ENCODE measurements around the gene GNAI3. TPM values are rescaled to one million over a fixed set of nuclear protein-coding genes. Genes with fewer than 3 reads are reported as not detected.
"Not testable (repeated sequence)": the region's sequence is repeated elsewhere in the genome, so short reads cannot be mapped to it uniquely, and the experiment has no call there.

Gene GNAI3
- total RNA-seq, 1 experiment from 2014 or later: 8.9 TPM

DNA sequence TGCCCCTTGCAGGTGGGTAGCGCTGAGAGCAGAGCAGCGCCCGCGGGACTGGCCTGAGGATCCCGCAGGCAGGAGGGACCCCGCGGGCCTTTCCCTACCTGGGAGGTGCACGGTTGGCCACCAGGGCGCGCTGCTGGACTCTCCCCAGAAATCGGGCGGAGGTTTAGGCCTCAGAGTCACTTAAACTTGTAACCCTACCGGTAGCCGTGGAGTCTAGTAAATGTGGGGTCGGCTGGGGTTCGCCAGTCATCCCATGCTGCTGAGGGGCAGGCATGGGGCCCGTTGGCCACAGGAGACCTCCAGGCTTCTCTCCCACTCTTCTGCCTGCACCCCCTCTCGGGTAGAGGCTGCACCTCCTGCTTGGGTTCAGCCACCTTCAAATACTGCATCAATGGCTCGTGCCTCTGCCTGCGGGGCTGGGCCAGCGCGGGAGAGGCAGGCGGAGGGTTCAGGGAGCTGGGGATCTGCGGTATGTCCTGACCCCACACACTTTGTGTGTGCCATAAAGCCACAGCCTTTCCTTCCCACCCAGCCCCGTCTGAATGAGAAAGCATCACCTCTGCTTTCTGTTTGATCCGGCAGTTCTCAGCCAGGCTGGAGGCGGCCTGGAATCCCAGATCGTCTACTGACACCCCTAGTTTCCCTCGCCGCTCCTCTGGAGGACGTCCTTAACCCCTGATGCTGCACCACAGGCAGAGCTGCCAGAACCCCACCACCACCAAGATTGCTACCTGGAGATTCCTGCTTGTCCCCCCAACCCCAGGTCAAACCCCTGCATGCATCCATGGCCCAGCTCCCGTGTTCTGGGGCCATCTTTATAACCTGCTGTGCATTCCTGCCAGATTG, 95.2 kb downstream of the GNAI3 start:
- in situ Hi-C loops (cut with HindIII; ENCODE audit: low sequenced_read_pairs): no loop called here
- DNase-seq (ENCODE audit: low spot score): peak; percentile 65

GRCh38 chr1:109644670-109645069, 96.3 kb downstream of the GNAI3 start:
- no peak for DNase-seq (ENCODE audit: low spot score)
- in situ Hi-C loops (cut with HindIII; ENCODE audit: low sequenced_read_pairs): no loop called here

GRCh38 chr1:109649491-109649914, 101.1 kb downstream of the GNAI3 start:
- in situ Hi-C loops (cut with HindIII; ENCODE audit: low sequenced_read_pairs): no loop called here
- no peak for DNase-seq (ENCODE audit: low spot score)

GRCh38 chr1:109650609-109651008, 102.2 kb downstream of the GNAI3 start:
- in situ Hi-C loops (cut with HindIII; ENCODE audit: low sequenced_read_pairs): no loop called here
- DNase-seq (ENCODE audit: low spot score): no peak

DNA sequence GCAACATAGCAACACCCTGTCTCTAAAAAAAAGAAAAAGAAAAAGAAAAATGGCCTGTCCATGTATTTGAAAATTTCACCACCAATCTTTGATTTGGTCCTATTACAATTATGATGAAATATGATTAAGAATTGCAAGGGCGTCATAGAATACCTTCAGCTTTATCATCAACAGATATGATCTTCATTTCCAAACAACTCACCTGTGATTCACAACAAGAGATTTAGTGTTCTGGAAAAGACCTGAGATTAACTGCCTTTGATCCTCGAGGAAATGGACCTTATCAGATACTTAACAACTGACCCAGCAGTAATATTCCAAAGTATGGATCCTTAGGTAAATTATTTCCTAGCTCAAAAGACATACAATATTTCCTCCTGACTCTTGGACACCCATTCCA, 104.0 kb downstream of the GNAI3 start:
- DNase-seq (ENCODE audit: low spot score): no peak
- in situ Hi-C loops (cut with HindIII; ENCODE audit: low sequenced_read_pairs): no loop called here

GRCh38 chr1:109653306-109653705, 104.9 kb downstream of the GNAI3 start:
- no peak for DNase-seq (ENCODE audit: low spot score)
- in situ Hi-C loops (cut with HindIII; ENCODE audit: low sequenced_read_pairs): no loop called here

DNA sequence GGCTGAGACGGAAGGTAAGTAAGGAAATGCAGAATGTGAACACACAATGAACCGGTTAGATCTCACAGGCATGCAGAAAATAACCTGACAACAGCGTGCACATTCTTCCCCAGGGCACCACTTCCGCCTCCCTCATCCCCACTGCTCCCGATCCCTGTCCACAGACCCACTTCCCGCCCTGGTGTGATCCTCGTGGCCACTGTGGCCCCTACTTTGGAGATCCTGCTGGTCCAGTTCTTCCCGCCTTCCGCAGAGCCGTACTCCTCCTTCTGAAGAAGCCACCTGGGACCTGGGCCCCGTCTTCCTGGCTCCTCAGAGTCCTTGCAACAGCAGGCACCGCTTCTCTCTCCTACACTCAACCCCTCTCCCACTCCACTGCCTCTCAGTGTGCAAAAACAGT, 106.1 kb downstream of the GNAI3 start:
- in situ Hi-C loops (cut with HindIII; ENCODE audit: low sequenced_read_pairs): no loop called here
- no peak for DNase-seq (ENCODE audit: low spot score)

GRCh38 chr1:109655615-109656519, 107.5 kb downstream of the GNAI3 start, which contains the start of gene GSTM4:
GSTM4 (plus strand) TSS chr1:109656099; CDS start chr1:109656390, 291 bp downstream.
- in situ Hi-C loops (cut with HindIII; ENCODE audit: low sequenced_read_pairs): no loop called here
- DNase-seq (ENCODE audit: low spot score): peak; percentile 76

DNA sequence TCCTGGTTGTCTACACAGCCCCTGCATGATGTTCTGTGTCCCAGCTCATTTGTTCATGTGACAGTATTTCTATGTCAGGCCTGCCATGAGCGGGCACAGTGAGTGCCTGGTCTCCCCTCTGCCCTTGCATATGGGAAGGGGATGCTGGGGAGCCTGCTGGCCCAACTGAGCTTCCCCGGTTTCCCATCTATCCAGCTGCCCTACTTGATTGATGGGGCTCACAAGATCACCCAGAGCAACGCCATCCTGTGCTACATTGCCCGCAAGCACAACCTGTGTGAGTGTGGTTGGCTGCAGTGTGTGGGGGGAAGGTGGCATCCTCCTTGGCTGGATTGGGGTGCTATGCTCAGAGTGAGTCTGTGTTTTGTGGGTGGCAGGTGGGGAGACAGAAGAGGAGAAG, 109.0 kb downstream of the GNAI3 start:
- no peak for DNase-seq (ENCODE audit: low spot score)
- in situ Hi-C loops (cut with HindIII; ENCODE audit: low sequenced_read_pairs): no loop called here

DNA sequence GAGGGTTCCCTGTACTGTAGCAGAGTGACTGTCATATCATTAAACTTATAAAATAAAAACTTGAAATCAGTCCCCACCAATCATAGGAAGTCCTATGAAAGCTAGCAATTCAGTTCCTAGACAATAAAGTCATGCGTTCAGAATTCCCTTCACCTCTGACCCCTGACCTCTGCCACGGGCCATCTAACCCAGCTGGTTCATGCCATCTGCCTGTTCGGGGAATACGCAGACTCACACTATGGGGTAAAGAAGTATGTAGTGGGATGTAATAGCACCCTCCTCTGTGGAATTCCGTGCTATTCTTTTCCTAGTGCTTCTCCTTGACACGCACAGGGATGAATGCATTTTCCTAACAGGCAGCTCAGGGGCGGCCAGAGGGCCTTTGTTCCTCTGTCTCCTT, 109.6 kb downstream of the GNAI3 start:
- DNase-seq (ENCODE audit: low spot score): no peak
- in situ Hi-C loops (cut with HindIII; ENCODE audit: low sequenced_read_pairs): no loop called here

- in situ Hi-C loops (cut with HindIII; ENCODE audit: low sequenced_read_pairs): no loop called here
- no peak for DNase-seq (ENCODE audit: low spot score)
Observed at GRCh38 chr1:109658533-109659042, 110.2 kb downstream of the GNAI3 start.

DNA sequence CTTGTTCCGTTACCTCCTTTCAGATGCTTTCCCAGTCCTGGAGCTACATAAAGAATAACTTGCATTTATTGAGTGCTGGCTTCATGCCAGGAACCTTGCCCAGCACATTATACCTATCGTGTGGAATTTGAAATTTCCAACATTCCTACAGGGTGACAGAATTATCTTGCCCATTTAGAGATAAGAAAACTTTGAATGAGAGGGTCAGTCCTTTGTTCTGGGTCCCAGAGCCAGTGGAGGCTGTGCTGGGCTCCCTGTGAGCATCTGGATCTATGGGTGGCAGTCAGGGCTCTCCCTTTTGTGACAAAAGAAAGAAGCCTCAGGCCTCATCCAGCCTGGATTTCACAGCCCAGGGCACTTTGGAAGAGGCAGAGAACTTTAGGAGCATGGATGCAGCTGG, 110.7 kb downstream of the GNAI3 start:
- in situ Hi-C loops (cut with HindIII; ENCODE audit: low sequenced_read_pairs): no loop called here
- no peak for DNase-seq (ENCODE audit: low spot score)

DNA sequence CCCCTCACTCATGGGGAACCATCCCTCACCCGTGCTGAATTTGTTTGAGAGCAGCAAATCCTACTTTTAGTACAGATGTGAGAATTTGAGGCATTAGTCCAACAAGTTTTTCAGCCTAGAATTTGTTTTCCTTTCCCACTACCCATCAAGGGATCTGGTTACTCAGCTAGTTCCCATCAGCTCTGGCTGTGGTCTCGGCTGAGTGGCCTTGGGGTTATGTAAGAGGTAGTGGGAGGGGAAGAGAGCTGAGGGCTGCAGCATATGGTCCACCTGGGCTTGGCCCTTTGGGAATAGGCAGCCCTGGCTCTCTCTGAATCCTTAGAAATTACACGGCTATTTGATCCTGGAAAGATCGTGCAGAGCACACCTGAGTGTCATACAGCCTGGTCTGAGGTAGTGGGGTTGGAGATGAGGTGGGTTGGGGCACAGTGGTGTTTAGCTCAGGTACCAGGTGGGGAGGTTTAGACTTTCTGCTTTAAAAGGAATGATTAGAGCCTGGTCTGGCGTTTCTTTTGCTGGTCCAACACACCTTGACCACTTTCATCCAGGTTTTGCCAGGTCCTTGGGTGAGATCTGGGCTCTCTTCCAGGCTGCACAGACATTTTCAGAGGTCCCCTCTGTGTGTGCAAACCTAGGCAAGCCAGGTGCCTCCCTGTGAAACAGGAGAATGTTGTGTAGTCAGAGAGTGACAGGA, 111.7 kb downstream of the GNAI3 start:
- DNase-seq (ENCODE audit: low spot score): peak; percentile 93
- in situ Hi-C loops (cut with HindIII; ENCODE audit: low sequenced_read_pairs): no loop called here

GRCh38 chr1:109660691-109661026, 112.2 kb downstream of the GNAI3 start:
- DNase-seq (ENCODE audit: low spot score); in situ Hi-C loops (cut with HindIII; ENCODE audit: low sequenced_read_pairs): not testable (repeated sequence)

- in situ Hi-C loops (cut with HindIII; ENCODE audit: low sequenced_read_pairs): no loop called here
- no peak for DNase-seq (ENCODE audit: low spot score)
Observed at GRCh38 chr1:109661391-109661790, 113.0 kb downstream of the GNAI3 start.

DNA sequence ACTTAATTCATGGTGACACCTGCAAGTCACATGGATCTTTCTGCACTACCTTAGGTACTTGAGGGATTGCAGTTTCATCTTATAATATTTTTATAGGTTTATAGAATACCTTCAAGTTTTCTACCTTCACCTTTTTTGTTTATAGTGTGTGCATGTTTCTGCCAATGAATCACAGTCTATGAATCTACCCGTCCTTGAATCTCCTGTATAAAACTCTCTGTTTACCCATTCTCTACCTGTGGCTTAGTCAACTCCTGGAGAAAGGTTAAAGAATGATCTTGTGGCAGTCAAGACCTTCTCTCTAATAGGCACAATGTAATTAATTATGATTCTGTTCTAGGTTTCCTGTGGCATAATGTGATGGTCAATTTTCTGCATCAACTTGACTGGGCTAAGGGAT, 116.3 kb downstream of the GNAI3 start:
- in situ Hi-C loops (cut with HindIII; ENCODE audit: low sequenced_read_pairs): no loop called here
- peak; percentile 0 for DNase-seq (ENCODE audit: low spot score)

DNA sequence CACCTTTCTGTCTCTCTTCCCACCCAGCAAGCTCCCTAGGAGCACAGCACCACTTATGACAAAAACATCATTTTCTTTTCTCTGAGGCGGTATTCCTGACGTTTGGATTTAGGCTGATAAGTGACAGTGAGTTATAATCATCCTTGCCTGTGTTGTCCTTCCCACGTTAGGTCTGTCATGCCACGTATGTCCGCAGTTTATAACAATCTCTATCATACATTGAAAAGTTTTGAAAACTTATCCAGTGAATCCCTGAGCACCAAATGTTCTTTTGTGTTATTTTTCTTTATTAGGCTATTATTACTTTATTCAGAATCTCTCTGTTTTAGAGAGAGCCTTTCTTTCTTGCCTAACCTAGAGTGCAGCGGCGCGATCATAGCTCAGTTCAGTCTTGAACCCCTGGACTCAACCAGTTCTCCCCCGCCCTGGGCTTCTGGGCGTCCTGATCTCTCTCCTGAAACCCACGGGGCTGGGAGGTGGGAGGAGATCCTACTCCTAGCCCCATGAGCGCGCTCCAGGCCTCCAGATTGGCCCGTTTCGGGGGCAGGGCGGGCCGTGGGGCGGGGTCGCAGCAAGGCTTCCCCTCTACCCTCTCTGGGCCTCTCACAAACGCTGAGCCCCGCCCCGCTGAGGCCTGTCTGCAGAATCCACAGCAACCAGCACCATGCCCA, 119.2 kb downstream of the GNAI3 start, which contains the start of gene GSTM2:
TSS of gene GSTM2 (plus strand) at position 606 of the 671 bp plus-strand sequence. CDS start at position 665, 59 bp downstream.
- in situ Hi-C loops (cut with HindIII; ENCODE audit: low sequenced_read_pairs): no loop called here
- DNase-seq (ENCODE audit: low spot score): peak; percentile 53

Measured in G401 (cell line).